Colonic mucosa (tissue), 4 donors: ENCODE results near the gene TMEM108. TPM values are rescaled to one million over a fixed set of nuclear protein-coding genes. Genes with fewer than 3 reads are reported as not detected.

Experiments used
- DNase-seq: peaks from one replicate; pipeline ENCODE4 v3.0.0-alpha.2; 2020
- H3K27ac ChIP-seq: fragments of 200-600 bp; one replicate; pipeline ENCODE4 v1.8.0; 2021
- H3K27me3 ChIP-seq: fragments of 200-600 bp; one replicate; pipeline ENCODE4 v1.8.0; 2021
- H3K36me3 ChIP-seq: fragments of 200-600 bp; one replicate; pipeline ENCODE4 v1.8.0; 2021
- H3K4me1 ChIP-seq: fragments of 200-600 bp; one replicate; pipeline ENCODE4 v1.8.0; 2021; ENCODE audit warnings: mild to moderate bottlenecking
- H3K4me3 ChIP-seq: fragments of 200-600 bp; one replicate; pipeline ENCODE4 v1.8.0; 2021
- H3K9ac ChIP-seq, 2 donors: one replicate each; pipeline ENCODE4 v1.7.0; 2013; ENCODE audit warnings: control low read depth in 2 of 2, low read depth in 2 of 2, low read length in 2 of 2
- H3K9me3 ChIP-seq: fragments of 200-600 bp; one replicate; pipeline ENCODE4 v1.8.0; 2021
- intact Hi-C: fragments of 100-400 bp; cut with DNase I; formaldehyde crosslinking; loops from one replicate; pipeline ENCODE4 v1.14.1; 2022
- total RNA-seq, 2 donors: library from RNA; stranded (reverse); fragmentation: NEBNext Ultra II Directional in 1 of 2; extraction: Animal tissue kit (Norgen Biotek cat#: 25700) in 1 of 2; gene quantifications; one replicate each; pipeline ENCODE4 v1.2.1, GENCODE V29; 2021
- TF ChIP-seq, protein P1 (sequence below): fragments of 200-600 bp; IDR thresholded peaks from one replicate; pipeline ENCODE4 v1.8.0; 2022; ENCODE audit warnings: antibody characterized with exemption, mild to moderate bottlenecking
- donor health status: healthy.
- donor health status: DM: no; HTN: no; CAD: no.
- donor health status: DM: no; HTN: no; CAD: no.

TMEM108 gene
- total RNA-seq, 2 donors from 2014 or later = 0.20 to 0.82 TPM

DNA sequence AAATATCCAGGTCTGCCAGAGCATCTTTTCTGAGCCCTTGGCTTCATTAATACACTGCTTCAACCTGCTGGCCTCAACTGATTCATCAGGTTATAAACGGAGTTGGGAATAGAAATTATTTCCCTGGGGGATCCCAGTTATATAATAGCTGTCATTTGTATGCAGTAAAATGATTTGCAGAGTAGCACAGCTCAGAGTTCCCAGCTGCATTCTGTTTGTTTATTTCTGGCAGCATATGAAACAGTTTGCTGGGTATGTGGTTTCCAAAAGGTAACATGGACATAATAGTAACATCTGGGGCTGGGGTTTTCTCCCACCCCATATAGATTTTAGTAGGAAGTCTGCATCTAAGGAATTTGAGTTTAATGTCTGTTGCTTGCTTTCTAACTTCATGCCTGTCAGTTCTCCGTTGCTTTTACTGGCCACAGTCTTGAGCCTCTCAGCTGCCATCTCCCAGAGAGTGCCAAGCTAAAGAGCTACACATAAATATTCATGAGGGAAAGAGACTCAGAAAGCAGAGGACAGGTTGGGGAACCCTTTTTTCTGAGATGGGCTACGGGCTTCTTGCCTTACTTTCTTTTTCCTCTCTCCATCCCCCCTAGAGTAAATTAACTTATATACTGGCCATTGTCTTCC lies 124.6 kb downstream of the TMEM108 start:
- Histone ChIP-seq H3K4me3 (no peak overlapping the region), H3K4me1 (no peaks in the 10 kb centered on the region), H3K27ac (no peak overlapping the region), H3K9me3 (no peaks in the 10 kb centered on the region), H3K9ac (no peak overlapping the region), H3K27me3 (no peaks in the 10 kb centered on the region), H3K36me3 (no peaks in the 10 kb centered on the region)
- intact Hi-C loops = no loop called here
- TF ChIP-seq, protein P1, sequence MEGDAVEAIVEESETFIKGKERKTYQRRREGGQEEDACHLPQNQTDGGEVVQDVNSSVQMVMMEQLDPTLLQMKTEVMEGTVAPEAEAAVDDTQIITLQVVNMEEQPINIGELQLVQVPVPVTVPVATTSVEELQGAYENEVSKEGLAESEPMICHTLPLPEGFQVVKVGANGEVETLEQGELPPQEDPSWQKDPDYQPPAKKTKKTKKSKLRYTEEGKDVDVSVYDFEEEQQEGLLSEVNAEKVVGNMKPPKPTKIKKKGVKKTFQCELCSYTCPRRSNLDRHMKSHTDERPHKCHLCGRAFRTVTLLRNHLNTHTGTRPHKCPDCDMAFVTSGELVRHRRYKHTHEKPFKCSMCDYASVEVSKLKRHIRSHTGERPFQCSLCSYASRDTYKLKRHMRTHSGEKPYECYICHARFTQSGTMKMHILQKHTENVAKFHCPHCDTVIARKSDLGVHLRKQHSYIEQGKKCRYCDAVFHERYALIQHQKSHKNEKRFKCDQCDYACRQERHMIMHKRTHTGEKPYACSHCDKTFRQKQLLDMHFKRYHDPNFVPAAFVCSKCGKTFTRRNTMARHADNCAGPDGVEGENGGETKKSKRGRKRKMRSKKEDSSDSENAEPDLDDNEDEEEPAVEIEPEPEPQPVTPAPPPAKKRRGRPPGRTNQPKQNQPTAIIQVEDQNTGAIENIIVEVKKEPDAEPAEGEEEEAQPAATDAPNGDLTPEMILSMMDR = no peak
- no peak for DNase-seq

DNA sequence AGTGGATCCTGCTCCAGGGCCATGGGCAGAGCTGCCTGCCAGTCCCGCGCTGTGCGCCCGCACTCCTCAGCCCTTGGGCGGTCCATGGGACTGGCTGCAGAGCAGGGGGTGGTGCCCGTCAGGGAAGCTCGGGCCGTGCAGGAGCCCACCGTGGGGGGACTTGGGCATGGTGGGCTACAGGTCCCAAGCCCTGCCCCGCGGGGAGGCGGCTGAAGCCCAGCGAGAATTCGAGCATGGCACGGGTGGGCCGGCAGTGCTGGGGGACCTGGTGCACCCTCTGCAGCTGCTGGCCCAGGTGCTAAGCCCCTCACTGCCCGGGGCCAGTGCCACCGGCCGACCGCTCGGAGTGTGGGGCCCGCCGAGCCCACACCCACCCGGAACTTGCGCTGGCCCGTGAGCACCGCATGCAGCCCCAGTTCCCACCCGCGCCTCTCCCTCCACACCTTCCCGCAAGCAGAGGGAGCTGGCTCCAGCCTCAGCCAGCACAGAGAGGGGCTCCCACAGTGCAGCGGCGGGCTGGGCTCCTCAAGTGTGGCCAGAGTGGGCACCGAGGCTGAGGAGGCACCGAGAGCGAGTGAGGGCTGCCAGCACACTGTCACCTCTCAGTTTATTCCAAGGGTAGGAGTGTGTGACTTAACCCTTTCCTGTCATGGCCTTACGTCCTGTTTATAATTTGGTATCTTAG lies 129.3 kb downstream of the TMEM108 start:
- Histone ChIP-seq H3K9me3 (no peaks in the 10 kb centered on the region), H3K9ac (no peak overlapping the region), H3K27ac (no peak overlapping the region), H3K4me3 (no peak overlapping the region), H3K27me3 (no peaks in the 10 kb centered on the region), H3K36me3 (no peaks in the 10 kb centered on the region), H3K4me1 (no peaks in the 10 kb centered on the region)
- no peak for DNase-seq
- TF ChIP-seq, protein P1 = no peak
- intact Hi-C loops = no loop called here

DNA sequence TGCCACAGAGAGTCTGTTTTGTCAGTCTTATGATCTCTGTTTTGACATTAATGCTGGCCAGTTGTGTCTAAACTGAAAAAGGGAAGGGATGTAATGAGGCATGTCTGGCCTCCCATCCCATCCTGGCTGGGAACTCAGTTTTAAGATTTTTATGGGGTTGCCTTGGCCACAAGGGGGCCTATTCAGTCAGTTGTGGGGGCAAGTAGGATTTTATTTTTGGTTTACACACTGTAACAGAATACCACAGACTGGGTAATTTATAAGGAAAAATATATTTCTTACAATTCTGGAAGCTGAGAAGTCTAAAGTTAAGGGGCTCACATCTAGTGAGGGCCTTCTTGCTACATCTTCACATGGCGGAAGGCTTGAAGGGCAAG lies 129.8 kb downstream of the TMEM108 start:
- H3K4me3 ChIP-seq = no peak overlapping the region
- TF ChIP-seq, protein P1 = no peak
- no peaks in the 10 kb centered on the region for H3K36me3 ChIP-seq
- intact Hi-C loops = no loop called here
- H3K27ac ChIP-seq = no peak overlapping the region
- DNase-seq = no peak
- H3K9me3 ChIP-seq = no peaks in the 10 kb centered on the region
- H3K27me3 ChIP-seq = no peaks in the 10 kb centered on the region
- H3K9ac ChIP-seq = no peak overlapping the region
- H3K4me1 ChIP-seq = no peaks in the 10 kb centered on the region

DNA sequence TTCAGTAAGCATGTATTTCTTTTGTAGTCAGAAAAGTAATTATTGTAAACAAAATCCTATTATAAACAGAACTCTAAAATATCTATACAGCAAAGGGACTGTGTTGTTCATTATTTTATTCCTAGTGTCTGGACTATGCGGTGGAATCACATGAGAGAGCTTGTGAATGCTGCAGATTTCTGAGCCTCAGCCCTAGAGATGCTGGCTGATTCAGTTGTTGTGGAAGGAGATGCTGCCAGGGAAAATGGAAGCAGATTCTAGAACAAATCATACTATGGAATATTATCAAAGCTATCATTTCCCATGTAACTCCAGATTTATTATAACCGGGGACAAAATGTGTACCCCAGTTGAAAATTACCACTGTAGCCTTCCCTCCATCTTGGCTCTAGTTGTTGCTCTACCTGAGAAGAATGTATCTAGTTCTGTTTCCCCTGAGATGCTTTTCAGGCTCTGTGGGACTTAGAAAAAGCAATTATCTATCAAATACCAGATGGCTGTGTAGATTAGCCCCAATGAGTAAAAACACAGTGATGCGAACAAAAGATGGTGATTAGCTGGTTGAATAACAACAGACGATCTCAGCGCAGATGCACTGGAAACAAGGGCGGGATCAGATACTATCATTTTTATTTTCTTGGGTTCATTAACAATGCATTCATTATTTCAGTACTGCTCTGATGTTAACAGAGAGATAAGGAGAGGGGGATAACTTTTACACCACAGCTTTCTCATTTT lies 131.3 kb downstream of the TMEM108 start:
- no peak overlapping the region for H3K9ac ChIP-seq
- TF ChIP-seq, protein P1 = no peak
- no peaks in the 10 kb centered on the region for H3K4me1 ChIP-seq
- H3K9me3 ChIP-seq = no peaks in the 10 kb centered on the region
- H3K4me3 ChIP-seq = no peak overlapping the region
- intact Hi-C loops = no loop called here
- H3K27ac ChIP-seq = no peak overlapping the region
- H3K36me3 ChIP-seq = no peaks in the 10 kb centered on the region
- no peak for DNase-seq
- H3K27me3 ChIP-seq = no peaks in the 10 kb centered on the region

DNA sequence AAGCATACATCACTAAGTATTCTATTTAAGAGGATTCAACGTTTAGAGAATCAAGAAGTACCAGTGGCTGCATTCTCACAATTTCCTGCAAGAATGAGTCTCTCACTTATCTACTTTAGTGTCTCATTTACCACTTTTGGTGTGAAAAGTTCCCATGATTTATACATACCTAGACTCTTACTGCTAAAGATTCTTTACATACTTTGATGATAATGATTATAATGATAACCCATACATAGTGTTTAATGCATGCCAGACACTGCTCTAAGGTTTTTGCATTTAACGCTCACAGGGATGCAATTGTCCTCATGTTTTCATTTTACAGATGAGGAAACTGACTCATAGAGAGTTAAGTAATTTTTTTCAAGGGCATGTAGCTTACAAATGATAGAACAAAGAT lies 133.6 kb downstream of the TMEM108 start:
- Histone ChIP-seq H3K36me3 (no peaks in the 10 kb centered on the region), H3K4me3 (no peak overlapping the region), H3K27me3 (no peaks in the 10 kb centered on the region), H3K9ac (no peak overlapping the region), H3K27ac (no peak overlapping the region), H3K9me3 (no peaks in the 10 kb centered on the region), H3K4me1 (no peaks in the 10 kb centered on the region)
- DNase-seq = no peak
- intact Hi-C loops = no loop called here
- TF ChIP-seq, protein P1 = no peak
